GM23248 (cell line): Measurements from ENCODE around the gene VNN1. TPM values are rescaled to one million over a fixed set of nuclear protein-coding genes. Genes with fewer than 3 reads are reported as not detected.
"Not testable (repeated sequence)": the region's sequence is repeated elsewhere in the genome, so short reads cannot be mapped to it uniquely, and the experiment has no call there.

Experiments used
- DNase-seq: peaks from one replicate; pipeline ENCODE4 v3.0.0-alpha.2; 2015
- H2AFZ ChIP-seq: fragments of 200-600 bp; sonication (generic); 2 replicates; pipeline ENCODE4 v1.6.1; 2016; ENCODE audit warnings: antibody characterized with exemption
- H3F3A ChIP-seq: fragments of 200-600 bp; sonication (generic); 2 replicates; pipeline ENCODE4 v1.6.1; 2016; ENCODE audit warnings: mild to moderate bottlenecking, antibody characterized with exemption, mixed run types; ENCODE audit not compliant: insufficient read depth
- H3K27ac ChIP-seq: fragments of 200-600 bp; sonication (generic); 2 replicates; pipeline ENCODE4 v1.5.1; 2016; ENCODE audit warnings: mild to moderate bottlenecking
- H3K27me3 ChIP-seq: fragments of 200-600 bp; sonication (generic); replicated peaks from 2 replicates; pipeline ENCODE4 v1.6.1; 2016; ENCODE audit warnings: mild to moderate bottlenecking; ENCODE audit not compliant: insufficient read depth
- H3K36me3 ChIP-seq: fragments of 200-600 bp; sonication (generic); 2 replicates; pipeline ENCODE4 v1.6.1; 2016; ENCODE audit warnings: low read depth, mild to moderate bottlenecking
- H3K4me1 ChIP-seq: fragments of 200-600 bp; sonication (generic); 2 replicates; pipeline ENCODE4 v1.6.1; 2016; ENCODE audit warnings: mild to moderate bottlenecking; ENCODE audit not compliant: insufficient read depth
- H3K4me2 ChIP-seq: fragments of 200-600 bp; sonication (generic); one replicate; pipeline ENCODE4 v1.6.1; 2016; ENCODE audit warnings: mild to moderate bottlenecking; ENCODE audit not compliant: unreplicated experiment
- H3K4me3 ChIP-seq: fragments of 200-600 bp; sonication (generic); 2 replicates; pipeline ENCODE4 v1.5.1; 2016; ENCODE audit warnings: mild to moderate bottlenecking
- H3K79me2 ChIP-seq: fragments of 200-600 bp; sonication (generic); 2 replicates; pipeline ENCODE4 v1.6.1; 2016; ENCODE audit warnings: mild to moderate bottlenecking; ENCODE audit not compliant: insufficient read depth
- H3K9ac ChIP-seq: fragments of 200-600 bp; sonication (generic); 2 replicates; pipeline ENCODE4 v1.6.1; 2016; ENCODE audit warnings: mild to moderate bottlenecking
- H3K9me2 ChIP-seq: fragments of 200-600 bp; sonication (generic); 2 replicates; pipeline ENCODE4 v1.6.1; 2016; ENCODE audit warnings: mixed run types, mild to moderate bottlenecking, moderate library complexity; ENCODE audit not compliant: insufficient read depth
- H3K9me3 ChIP-seq: fragments of 200-600 bp; sonication (generic); one replicate; pipeline ENCODE4 v1.6.1; 2017; ENCODE audit warnings: low read depth
- H4K20me1 ChIP-seq: fragments of 200-600 bp; sonication (generic); 2 replicates; pipeline ENCODE4 v1.6.0; 2016; ENCODE audit not compliant: insufficient read depth
- EZH2 ChIP-seq: fragments of 200-600 bp; sonication (generic); IDR thresholded peaks from 2 replicates; pipeline ENCODE4 v1.6.1; 2018; ENCODE audit warnings: antibody characterized with exemption, mild to moderate bottlenecking; ENCODE audit not compliant: insufficient read depth, poor library complexity, severe bottlenecking
- EZH2phosphoT487 ChIP-seq: fragments of 200-600 bp; sonication (generic); IDR thresholded peaks from 2 replicates; pipeline ENCODE4 v1.6.1; 2018; ENCODE audit warnings: antibody characterized with exemption, moderate library complexity, mild to moderate bottlenecking, low read depth; ENCODE audit not compliant: insufficient read depth
- WGBS, 2 experiments: methylation state at CpG; one replicate each; pipeline ENCODE4 v1.1.6; 2015 to 2017; ENCODE audit warnings: low lambda C conversion rate in 2 of 2, low coverage in 1 of 2; ENCODE audit errors: missing lambda C conversion rate in 2 of 2; 5-methylcytosine and 5-hydroxymethylcytosine counted together
- in situ Hi-C: fragments of 300-500 bp; cut with MboI; formaldehyde crosslinking; loops from 2 replicates; pipeline ENCODE4 v1.15.0; 2020
- polyA plus RNA-seq: library from polyadenylated mRNA; unstranded; fragments of >200 nt; fragmentation: Nextera tagmentation; extraction: Ambion mirVana; gene quantifications from 2 replicates; pipeline ENCODE4 v1.2.1, GENCODE V29; 2016
- total RNA-seq: library from RNA; depleted of rRNA; stranded (reverse); fragments of >200 nt; shearing (Covaris generic); gene quantifications from 2 replicates; pipeline ENCODE4 v1.2.3, GENCODE V29; 2014

The VNN1 gene
- total and polyA plus RNA-seq, 2 experiments from 2014 or later, result 0.61 to 0.86 TPM

GRCh38 chr6:132712366-132712765 is 1.5 kb downstream of the VNN1 start:
- H2AFZ ChIP-seq, result no peak overlapping the region
- no peaks in the 10 kb centered on the region for H4K20me1 ChIP-seq
- H3K9ac ChIP-seq, result no peak overlapping the region
- no peaks in the 10 kb centered on the region for H3K27me3 ChIP-seq
- no peak for TF ChIP-seq EZH2phosphoT487
- TF ChIP-seq EZH2, result no peak
- no peak overlapping the region for H3K4me3 ChIP-seq
- H3K27ac ChIP-seq, result no peak overlapping the region
- no peaks in the 10 kb centered on the region for H3K9me3 ChIP-seq
- peak overlapping the region; percentile 39 for H3K4me2 ChIP-seq
- no peaks in the 10 kb centered on the region for H3F3A ChIP-seq
- peak; percentile 74 for DNase-seq
- in situ Hi-C loops, result no loop called here
- no peaks in the 10 kb centered on the region for H3K9me2 ChIP-seq
- no peaks in the 10 kb centered on the region for H3K79me2 ChIP-seq
- H3K4me1 ChIP-seq, result peaks cover 26% of the 10 kb centered on the region
- 51 to 56% methylated on average over 4 of the region's 4 CpGs for WGBS, 2 experiments
- H3K36me3 ChIP-seq, result no peaks in the 10 kb centered on the region

- Histone ChIP-seq H3K4me2 (no peak overlapping the region), H2AFZ (no peak overlapping the region), H3K36me3 (no peaks in the 10 kb centered on the region), H3K9me2 (no peaks in the 10 kb centered on the region), H3K27ac (no peak overlapping the region), H3K9ac (no peak overlapping the region), H3K4me3 (no peak overlapping the region), H3K27me3 (no peaks in the 10 kb centered on the region), H3K4me1 (peaks cover 21% of the 10 kb centered on the region), H3F3A (no peaks in the 10 kb centered on the region), H3K79me2 (no peaks in the 10 kb centered on the region), H4K20me1 (no peaks in the 10 kb centered on the region), H3K9me3 (no peaks in the 10 kb centered on the region)
- in situ Hi-C loops, result no loop called here
- TF ChIP-seq EZH2 (no peak), EZH2phosphoT487 (no peak)
- 69 to 75% methylated on average over 3 of the region's 3 CpGs for WGBS, 2 experiments
- no peak for DNase-seq
These were observed 5.1 kb downstream of the VNN1 start for GRCh38 chr6:132708771-132709170.

DNA sequence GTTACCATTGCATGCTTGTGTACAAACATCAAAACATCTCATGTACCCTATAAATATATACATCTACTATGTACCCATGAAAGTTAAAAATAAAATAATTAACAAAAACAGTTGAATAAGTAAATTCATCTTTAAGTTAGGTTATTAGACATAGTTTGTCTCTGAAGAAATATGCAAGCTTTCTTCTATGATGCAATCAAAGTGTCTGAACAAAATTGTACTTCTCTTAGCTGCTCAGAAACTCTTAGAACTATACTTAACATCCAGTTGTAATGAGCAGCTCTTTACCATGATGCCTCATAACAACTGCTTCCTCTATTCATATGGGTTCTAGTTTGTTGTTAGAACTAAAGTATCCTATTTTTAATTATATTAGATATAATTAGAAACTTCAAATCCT is 5.9 kb downstream of the VNN1 start:
- no peaks in the 10 kb centered on the region for H3F3A ChIP-seq
- no peak for DNase-seq
- TF ChIP-seq EZH2phosphoT487 (no peak), EZH2 (no peak)
- no peaks in the 10 kb centered on the region for H3K9me3 ChIP-seq
- H3K9me2 ChIP-seq, result no peaks in the 10 kb centered on the region
- in situ Hi-C loops, result no loop called here
- no peak overlapping the region for H3K4me2 ChIP-seq
- H2AFZ ChIP-seq, result no peak overlapping the region
- peaks cover 17% of the 10 kb centered on the region for H3K4me1 ChIP-seq
- no peaks in the 10 kb centered on the region for H3K27me3 ChIP-seq
- no peak overlapping the region for H3K4me3 ChIP-seq
- H3K36me3 ChIP-seq, result no peaks in the 10 kb centered on the region
- H4K20me1 ChIP-seq, result no peaks in the 10 kb centered on the region
- no peaks in the 10 kb centered on the region for H3K79me2 ChIP-seq
- H3K27ac ChIP-seq, result no peak overlapping the region
- H3K9ac ChIP-seq, result no peak overlapping the region

- H3K36me3 ChIP-seq, H3F3A ChIP-seq, DNase-seq, H3K27me3 ChIP-seq, H2AFZ ChIP-seq, H3K9ac ChIP-seq, H4K20me1 ChIP-seq, in situ Hi-C loops, H3K79me2 ChIP-seq, H3K4me3 ChIP-seq, H3K4me2 ChIP-seq, H3K4me1 ChIP-seq, H3K9me3 ChIP-seq, H3K9me2 ChIP-seq, H3K27ac ChIP-seq: not testable (repeated sequence)
- 59 to 66% methylated on average over 4 of the region's 4 CpGs for WGBS, 2 experiments
These were observed 7.1 kb downstream of the VNN1 start for GRCh38 chr6:132706756-132707155.

- Histone ChIP-seq H3K4me3 (no peak overlapping the region), H3F3A (no peaks in the 10 kb centered on the region), H3K9me3 (no peaks in the 10 kb centered on the region), H3K27ac (no peak overlapping the region), H3K79me2 (no peaks in the 10 kb centered on the region), H3K9ac (no peak overlapping the region), H3K4me2 (no peak overlapping the region), H4K20me1 (no peaks in the 10 kb centered on the region), H3K4me1 (peaks cover 11% of the 10 kb centered on the region; the same call in 1 of the 2 replicates), H3K27me3 (no peaks in the 10 kb centered on the region), H3K9me2 (no peaks in the 10 kb centered on the region), H3K36me3 (no peaks in the 10 kb centered on the region), H2AFZ (no peak overlapping the region)
- DNase-seq, result no peak
- in situ Hi-C loops, result no loop called here
- TF ChIP-seq EZH2phosphoT487 (no peak), EZH2 (no peak)
These were observed 9.9 kb downstream of the VNN1 start for GRCh38 chr6:132703936-132704335.
